Brain microvascular endothelial cell (primary cell): Measurements from ENCODE around the gene MYG1.

ENCODE experiments used
- DNase-seq: peaks from one replicate; pipeline ENCODE4 v3.0.0-alpha.2; 2020
- H3K27ac ChIP-seq: fragments of 250-450 bp; sonication (Bioruptor Pico); 2 replicates; pipeline ENCODE4 v1.5.1; 2020; ENCODE audit warnings: mild to moderate bottlenecking, moderate library complexity
- H3K27me3 ChIP-seq: fragments of 250-450 bp; sonication (Bioruptor Pico); replicated peaks from 2 replicates; pipeline ENCODE4 v1.5.1; 2020; ENCODE audit warnings: mild to moderate bottlenecking
- H3K36me3 ChIP-seq: fragments of 250-450 bp; sonication (Bioruptor Pico); replicated peaks from 2 replicates; pipeline ENCODE4 v1.5.1; 2020; ENCODE audit warnings: mild to moderate bottlenecking
- H3K4me3 ChIP-seq: 2 replicates; pipeline ENCODE4 v1.5.1; 2011; ENCODE audit warnings: low read depth, mild to moderate bottlenecking, control low read depth, low read length, moderate library complexity
- CTCF ChIP-seq: IDR thresholded peaks from 2 replicates; pipeline ENCODE4 v1.5.1; 2011; ENCODE audit warnings: low read depth, mild to moderate bottlenecking, moderate library complexity, low read length, control low read depth, inconsistent platforms; ENCODE audit errors: missing control alignments
- in situ Hi-C: cut with HindIII; loops from 2 replicates; pipeline ENCODE4 v1.10.0; 2017; ENCODE audit warnings: low sequenced_read_pairs, low pct_ligation_motif_present

MYG1 gene

GRCh38 chr12:53267999-53268629 lies 31.4 kb upstream of the MYG1 start, which contains the start of gene ESPL1:
ESPL1 (plus strand) TSS chr12:53268299; CDS start chr12:53268767, 468 bp downstream.
- H3K4me3 ChIP-seq, result peak within 1 kb of the TSS; percentile 95
- TF ChIP-seq CTCF, result peak; percentile 57
- H3K27me3 ChIP-seq, result no peaks in the 10 kb centered on the region
- H3K27ac ChIP-seq, result peak within 1 kb of the TSS; percentile 45
- peak; percentile 65 for DNase-seq
- in situ Hi-C loops, result no loop called here
- no peaks in the 10 kb centered on the region for H3K36me3 ChIP-seq

- Histone ChIP-seq H3K36me3 (no peaks in the 10 kb centered on the region), H3K27me3 (no peaks in the 10 kb centered on the region), H3K4me3 (peak overlapping the region; percentile 95), H3K27ac (peak overlapping the region; percentile 45)
- TF ChIP-seq CTCF, result no peak
- DNase-seq, result no peak
- in situ Hi-C loops, result no loop called here
These were observed 30.6 kb upstream of the MYG1 start for GRCh38 chr12:53268630-53269562.

DNA sequence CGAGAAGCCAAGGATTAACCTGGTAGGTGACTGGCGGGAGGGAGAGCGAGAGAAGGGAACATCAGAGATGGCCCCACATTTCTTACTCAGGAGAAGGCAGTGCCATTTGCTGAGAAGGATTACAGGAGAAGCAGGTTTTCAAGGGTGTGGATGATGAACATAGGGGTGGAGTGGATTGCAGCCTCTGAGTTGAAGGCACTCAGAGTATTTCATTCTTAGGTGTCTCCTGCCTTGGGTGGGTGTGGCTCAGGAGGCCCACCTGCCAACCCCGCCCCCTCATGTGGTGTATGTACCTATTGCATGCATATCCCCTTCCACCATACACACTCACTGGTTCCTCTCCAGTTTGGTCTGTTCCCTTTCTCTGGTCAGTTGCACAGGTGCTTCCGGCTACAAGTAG lies 25.1 kb upstream of the MYG1 start:
- Histone ChIP-seq H3K36me3 (no peaks in the 10 kb centered on the region), H3K4me3 (no peak overlapping the region), H3K27ac (no peak overlapping the region), H3K27me3 (no peaks in the 10 kb centered on the region)
- TF ChIP-seq CTCF, result no peak
- in situ Hi-C loops, result no loop called here
- no peak for DNase-seq

DNA sequence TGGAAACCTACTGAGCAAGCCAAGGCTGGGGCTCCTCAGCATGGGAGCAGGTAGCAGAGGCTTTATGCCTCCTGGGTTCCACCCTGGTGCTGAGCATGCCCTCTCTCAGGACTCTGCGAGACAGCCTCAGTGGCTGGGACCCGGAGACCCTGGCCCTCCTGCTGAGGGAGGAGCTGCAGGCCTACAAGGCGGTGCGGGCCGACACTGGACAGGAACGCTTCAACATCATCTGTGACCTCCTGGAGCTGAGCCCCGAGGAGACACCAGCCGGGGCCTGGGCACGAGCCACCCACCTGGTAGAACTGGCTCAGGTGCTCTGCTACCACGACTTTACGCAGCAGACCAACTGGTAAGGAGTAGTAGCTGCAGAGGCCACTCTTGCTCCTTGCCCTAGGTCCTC lies 23.0 kb upstream of the MYG1 start:
- peaks cover 2% of the 10 kb centered on the region for H3K36me3 ChIP-seq
- TF ChIP-seq CTCF, result no peak
- in situ Hi-C loops, result no loop called here
- H3K27ac ChIP-seq, result no peak overlapping the region
- no peak overlapping the region for H3K4me3 ChIP-seq
- H3K27me3 ChIP-seq, result no peaks in the 10 kb centered on the region
- no peak for DNase-seq

GRCh38 chr12:53277981-53278380 lies 21.5 kb upstream of the MYG1 start:
- no peaks in the 10 kb centered on the region for H3K27me3 ChIP-seq
- peaks cover 6% of the 10 kb centered on the region for H3K36me3 ChIP-seq
- H3K4me3 ChIP-seq, result no peak overlapping the region
- DNase-seq, result no peak
- TF ChIP-seq CTCF, result no peak
- in situ Hi-C loops, result no loop called here
- no peak overlapping the region for H3K27ac ChIP-seq
